ENCODE data around the gene FAM53B.

The FAM53B gene

GRCh38 chr10:124676416-124677062 lies 67.6 kb downstream of the FAM53B start:
- no peak for DNase-seq

- no peak for DNase-seq
Measured at GRCh38 chr10:124675824-124676223, 68.4 kb downstream of the FAM53B start.

GRCh38 chr10:124675261-124675660 lies 68.9 kb downstream of the FAM53B start:
- DNase-seq = no peak

GRCh38 chr10:124674768-124675222 lies 69.4 kb downstream of the FAM53B start:
- no peak for DNase-seq

- DNase-seq = no peak
Measured at GRCh38 chr10:124672181-124672638, 72.0 kb downstream of the FAM53B start.

- no peak for DNase-seq
Measured at GRCh38 chr10:124671486-124672075, 72.6 kb downstream of the FAM53B start.

GRCh38 chr10:124670849-124671248 lies 73.3 kb downstream of the FAM53B start:
- no peak for DNase-seq

GRCh38 chr10:124669824-124670654 lies 74.1 kb downstream of the FAM53B start:
- DNase-seq = no peak

- DNase-seq = no peak
Measured at GRCh38 chr10:124669141-124669823, 74.9 kb downstream of the FAM53B start.

GRCh38 chr10:124668517-124669051 lies 75.6 kb downstream of the FAM53B start:
- DNase-seq = no peak

GRCh38 chr10:124667425-124668345 lies 76.5 kb downstream of the FAM53B start:
- no peak for DNase-seq

- no peak for DNase-seq
Measured at GRCh38 chr10:124666494-124666893, 77.7 kb downstream of the FAM53B start.

GRCh38 chr10:124665980-124666379 lies 78.2 kb downstream of the FAM53B start:
- DNase-seq = no peak

GRCh38 chr10:124665558-124665957 lies 78.6 kb downstream of the FAM53B start:
- DNase-seq = no peak

GRCh38 chr10:124665091-124665490 lies 79.1 kb downstream of the FAM53B start:
- no peak for DNase-seq

GRCh38 chr10:124663766-124664360 lies 80.3 kb downstream of the FAM53B start:
- no peak for DNase-seq

GRCh38 chr10:124663228-124663627 lies 81.0 kb downstream of the FAM53B start:
- DNase-seq = no peak

GRCh38 chr10:124661660-124662180 lies 82.5 kb downstream of the FAM53B start:
- no peak for DNase-seq

GRCh38 chr10:124660404-124661125 lies 83.6 kb downstream of the FAM53B start:
- no peak for DNase-seq

GRCh38 chr10:124659380-124659779 lies 84.8 kb downstream of the FAM53B start:
- DNase-seq = no peak
